OCI-LY7 (cell line): ENCODE results near the gene FBN2. TPM values are rescaled to one million over a fixed set of nuclear protein-coding genes. Genes with fewer than 3 reads are reported as not detected.

Source experiments
- BruUV-seq: library from RNA; stranded (reverse); fragments of 400-500 nt; replicated peaks from 2 replicates; lab custom pipeline; 2021; lab: Mats Ljungman, UMichigan
- CTCF ChIA-PET: fragments of 300-600 bp; sonication (Branson Sonifier 250); formaldehyde crosslinking; loops from one replicate; lab custom pipeline; 2022; ENCODE audit warnings: antibody characterized with exemption; ENCODE audit not compliant: unreplicated experiment; lab: Charles Lee
- POLR2A ChIA-PET: fragments of 300-600 bp; sonication (Branson Sonifier 250); formaldehyde crosslinking; loops from one replicate; lab custom pipeline; 2022; ENCODE audit warnings: antibody characterized with exemption; lab: Charles Lee
- DNase-seq: peaks from one replicate; pipeline ENCODE4 v3.0.0-alpha.2; 2015; ENCODE audit warnings: low spot score
- H2AFZ ChIP-seq: fragments of 200-600 bp; sonication (generic), shearing (Covaris generic); 2 replicates; pipeline ENCODE4 v1.6.1; 2014; ENCODE audit warnings: mild to moderate bottlenecking, antibody characterized with exemption, low read length, moderate library complexity
- H3K27ac ChIP-seq: fragments of 200-600 bp; sonication (generic); 2 replicates; pipeline ENCODE4 v1.5.1; 2014; ENCODE audit warnings: mixed run types, low read depth, mild to moderate bottlenecking, moderate library complexity, low read length, inconsistent platforms; ENCODE audit not compliant: poor library complexity, severe bottlenecking
- H3K36me3 ChIP-seq: fragments of 200-600 bp; sonication (generic); 2 replicates; pipeline ENCODE4 v1.6.1; 2014; ENCODE audit warnings: mild to moderate bottlenecking, antibody characterized with exemption, low read length, moderate library complexity, mixed read lengths; ENCODE audit not compliant: insufficient read depth
- H3K4me1 ChIP-seq: fragments of 200-600 bp; sonication (generic); 2 replicates; pipeline ENCODE4 v1.5.1; 2014; ENCODE audit warnings: mild to moderate bottlenecking, low read length; ENCODE audit not compliant: insufficient read depth, poor library complexity, severe bottlenecking
- H3K4me2 ChIP-seq: fragments of 200-600 bp; sonication (generic); 2 replicates; pipeline ENCODE4 v1.6.1; 2014; ENCODE audit warnings: mild to moderate bottlenecking, low read length
- H3K4me3 ChIP-seq: fragments of 200-600 bp; sonication (generic); 2 replicates; pipeline ENCODE4 v1.5.1; 2014; ENCODE audit warnings: mild to moderate bottlenecking, low read depth, low read length; ENCODE audit not compliant: poor library complexity, severe bottlenecking
- H3K79me2 ChIP-seq: fragments of 200-600 bp; sonication (generic); 2 replicates; pipeline ENCODE4 v1.6.1; 2016; ENCODE audit warnings: low read depth, mild to moderate bottlenecking, low read length, moderate library complexity, mixed read lengths; ENCODE audit not compliant: insufficient read depth
- H3K9me2 ChIP-seq: fragments of 200-600 bp; sonication (generic); 2 replicates; pipeline ENCODE4 v1.6.1; 2016; ENCODE audit warnings: mild to moderate bottlenecking, low read length, mixed read lengths; ENCODE audit not compliant: insufficient read depth
- H3K9me3 ChIP-seq: fragments of 200-600 bp; sonication (generic); 2 replicates; pipeline ENCODE4 v1.6.1; 2014; ENCODE audit warnings: mild to moderate bottlenecking, mixed run types, low read length, mixed read lengths
- H4K20me1 ChIP-seq: fragments of 200-600 bp; sonication (generic); 2 replicates; pipeline ENCODE4 v1.6.1; 2014; ENCODE audit warnings: mild to moderate bottlenecking, antibody characterized with exemption, low read length, moderate library complexity, mixed read lengths; ENCODE audit not compliant: insufficient read depth
- CTCF ChIP-seq: fragments of 200-600 bp; sonication (generic); conservative IDR thresholded peaks from 2 replicates; pipeline ENCODE4 v1.5.1; 2014; ENCODE audit warnings: mild to moderate bottlenecking, antibody characterized with exemption, low read length, moderate library complexity, mixed read lengths
- EZH2phosphoT487 ChIP-seq: fragments of 200-600 bp; sonication (generic); IDR thresholded peaks from 2 replicates; pipeline ENCODE4 v1.6.1; 2018; ENCODE audit warnings: low read depth, borderline replicate concordance, mild to moderate bottlenecking, mixed run types, antibody characterized with exemption, low read length, moderate library complexity, mixed read lengths
- intact Hi-C: fragments of 100-400 bp; cut with micrococcal nuclease; formaldehyde crosslinking; loops from one replicate; pipeline ENCODE4 v1.10.0; 2022; ENCODE audit not compliant: unreplicated experiment
- total RNA-seq, 2 experiments: library from RNA; depleted of rRNA in 1 of 2; stranded (reverse); fragments of >200 nt in 1 of 2; shearing (Covaris generic) in 1 of 2; gene quantifications; 2 replicates each; pipeline ENCODE4 v1.2.3, GENCODE V29; 2014 to 2022

The FBN2 gene
- total RNA-seq, 2 experiments from 2014 or later, result not detected

DNA sequence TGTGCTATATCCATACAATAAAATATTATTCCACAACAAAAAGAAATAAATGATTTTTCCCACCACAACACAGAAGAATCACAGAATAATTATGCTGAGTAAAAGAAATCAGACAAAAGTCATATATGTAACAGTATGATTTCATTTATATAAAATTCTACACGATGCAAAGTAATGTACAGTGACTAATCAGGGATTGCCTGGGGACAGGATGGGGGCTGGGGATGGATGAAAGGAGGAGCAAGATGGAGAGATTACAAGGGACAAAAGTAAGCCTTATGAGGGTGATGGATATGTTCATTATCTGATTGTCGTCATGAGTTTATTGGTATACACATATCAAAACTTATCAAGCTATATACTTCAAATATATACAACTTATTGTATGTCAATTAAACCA lies 154.0 kb downstream of the FBN2 start:
- Histone ChIP-seq H3K27ac (no peak overlapping the region), H3K36me3 (no peaks in the 10 kb centered on the region), H3K9me2 (no peaks in the 10 kb centered on the region), H3K79me2 (no peaks in the 10 kb centered on the region), H3K9me3 (no peaks in the 10 kb centered on the region), H3K4me2 (no peak overlapping the region), H4K20me1 (no peaks in the 10 kb centered on the region), H3K4me3 (no peak overlapping the region), H2AFZ (no peak overlapping the region), H3K4me1 (no peaks in the 10 kb centered on the region)
- no peak for DNase-seq
- intact Hi-C loops, result no loop called here
- CTCF ChIA-PET, result no interaction called here
- BruUV-seq, result no TSS peak
- POLR2A ChIA-PET, result no interaction called here
- TF ChIP-seq CTCF (no peak), EZH2phosphoT487 (no peak)

GRCh38 chr5:128380337-128380736 lies 157.7 kb downstream of the FBN2 start:
- Histone ChIP-seq H4K20me1 (no peaks in the 10 kb centered on the region), H2AFZ (no peak overlapping the region), H3K36me3 (no peaks in the 10 kb centered on the region), H3K27ac (no peak overlapping the region), H3K4me2 (no peak overlapping the region), H3K4me1 (no peaks in the 10 kb centered on the region), H3K4me3 (no peak overlapping the region), H3K9me2 (no peaks in the 10 kb centered on the region), H3K79me2 (no peaks in the 10 kb centered on the region), H3K9me3 (no peaks in the 10 kb centered on the region)
- DNase-seq, result no peak
- ChIA-PET POLR2A (interaction anchor here (0.8 kb wide), 1 partner anchor 1490 kb away, joined by 3 read pairs; no protein-coding TSS in a partner anchor), CTCF (no interaction called here)
- intact Hi-C loops, result no loop called here
- no TSS peak for BruUV-seq
- no peak for TF ChIP-seq CTCF
- no peak for TF ChIP-seq EZH2phosphoT487

DNA sequence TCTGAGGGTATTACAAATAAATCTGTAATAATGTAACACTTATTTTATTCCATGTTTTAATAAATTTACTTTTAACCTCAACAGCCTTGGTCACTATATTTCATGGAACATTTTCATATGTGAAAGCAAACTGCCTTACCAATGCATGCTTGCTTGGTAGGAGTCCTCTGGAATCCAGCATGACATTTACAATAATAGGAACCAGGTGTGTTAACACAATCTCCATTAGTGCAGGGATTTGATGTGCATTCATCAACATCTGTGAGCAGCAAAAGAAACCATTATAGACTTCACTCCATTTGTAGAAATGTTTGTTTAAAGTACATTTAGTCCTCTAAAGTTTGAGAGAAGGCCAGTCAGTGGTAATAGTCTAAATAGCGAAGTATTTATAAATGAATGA lies 159.4 kb downstream of the FBN2 start:
- H3K79me2 ChIP-seq, result no peaks in the 10 kb centered on the region
- H3K36me3 ChIP-seq, result no peaks in the 10 kb centered on the region
- no peak overlapping the region for H3K4me3 ChIP-seq
- BruUV-seq, result no TSS peak
- no peaks in the 10 kb centered on the region for H3K9me2 ChIP-seq
- POLR2A ChIA-PET, result no interaction called here
- DNase-seq, result no peak
- no peak overlapping the region for H3K4me2 ChIP-seq
- intact Hi-C loops, result no loop called here
- H3K9me3 ChIP-seq, result no peaks in the 10 kb centered on the region
- H3K27ac ChIP-seq, result no peak overlapping the region
- no peak overlapping the region for H2AFZ ChIP-seq
- H4K20me1 ChIP-seq, result no peaks in the 10 kb centered on the region; the same call in 1 of the 2 replicates
- H3K4me1 ChIP-seq, result no peaks in the 10 kb centered on the region
- CTCF ChIA-PET, result no interaction called here
- TF ChIP-seq EZH2phosphoT487, result no peak
- TF ChIP-seq CTCF, result no peak
